ENCODE results near the gene PAPLN. TPM values are rescaled to one million over a fixed set of nuclear protein-coding genes. Genes with fewer than 3 reads are reported as not detected.

The PAPLN gene
- total and polyA plus RNA-seq, 9 of the 15 experiments (the other 6 are each of a cell fraction or from before 2014, with no cell fraction given) = 0.43 to 3.5 (median 1.7) TPM

- CTCF ChIA-PET (ENCODE audit: low intra/inter-chr PET ratio) = no interaction called here
- H4K20me1 ChIP-seq (replicated peaks; ENCODE audit: control insufficient read depth, insufficient read depth, low read length) = no peaks in the 10 kb centered on the region
- FAIRE-seq = no peak
- BruUV-seq (replicated peaks) = no TSS peak
- in situ Hi-C loops (cut with MboI) (no loop called here), intact Hi-C loops (cut with micrococcal nuclease) (no loop called here)
- no peaks in the 10 kb centered on the region for H3K9me1 ChIP-seq (ENCODE audit: control insufficient read depth, insufficient read depth, low read length)
- no peak for DNase-seq (ENCODE audit: extremely low read depth in 1 of 4, low spot score in 3 of 4)
- no peaks in the 10 kb centered on the region for H3K79me2 ChIP-seq (ENCODE audit: control insufficient read depth, insufficient read depth, low read length)
- no peak overlapping the region for H3K9ac ChIP-seq (ENCODE audit: insufficient read depth in 1 of 2, low read depth in 2 of 2, low read length in 2 of 2)
- H3K4me1 ChIP-seq (replicated peaks in 1 of 2; ENCODE audit: control insufficient read depth in 2 of 2, insufficient read depth in 2 of 2, low read length in 2 of 2) = no peaks in the 10 kb centered on the region
- no peaks in the 10 kb centered on the region for H3K27me3 ChIP-seq (ENCODE audit: control insufficient read depth in 2 of 2, insufficient read depth in 2 of 2, low read length in 2 of 2)
- no peak for TF ChIP-seq PREB (CRISPR knock-in tag; IDR thresholded peaks at IDR 0.05)
- TF ChIP-seq RB1 (IDR thresholded peaks at IDR 0.05; ENCODE audit: low read depth) = no peak
- TF ChIP-seq CREB5 (CRISPR knock-in tag; IDR thresholded peaks at IDR 0.05) = no peak
- TF ChIP-seq POLR2G (IDR thresholded peaks at IDR 0.05; ENCODE audit: low read depth, low read length) = no peak
- no peak for TF ChIP-seq KLF6 (CRISPR knock-in tag; IDR thresholded peaks at IDR 0.05; ENCODE audit: borderline replicate concordance)
- no peak for TF ChIP-seq CBX8 (IDR thresholded peaks at IDR 0.05; ENCODE audit: borderline replicate concordance, extremely low read depth, low read depth, low read length, poor library complexity, severe bottlenecking)
- no peak for TF ChIP-seq KAT2B (IDR thresholded peaks at IDR 0.05; ENCODE audit: low read depth, low read length)
- no peak for TF ChIP-seq PATZ1 (CRISPR knock-in tag; IDR thresholded peaks at IDR 0.05; ENCODE audit: borderline replicate concordance)
- TF ChIP-seq CAMTA2 (CRISPR knock-in tag; conservative IDR thresholded peaks at IDR 0.05) = no peak
- no peak for TF ChIP-seq ZNF583 (CRISPR knock-in tag; IDR thresholded peaks at IDR 0.05)
- TF ChIP-seq RBFOX2 (IDR thresholded peaks at IDR 0.05; ENCODE audit: low read depth, low read length) = no peak
- TF ChIP-seq BCOR (IDR thresholded peaks at IDR 0.05) = no peak
- no peak for TF ChIP-seq THRA (IDR thresholded peaks at IDR 0.05)
- ATAC-seq = no peak
- 95% methylated on average over 2 of the region's 2 CpGs for WGBS (ENCODE audit: insufficient coverage, low coverage, missing lambda C conversion rate)
- no peak overlapping the region for H3K4me3 ChIP-seq
- POLR2A ChIA-PET = no interaction called here
- H3K27ac ChIP-seq (ENCODE audit: extremely low read depth, low read depth, low read length) = no peak overlapping the region
- H3K4me2 ChIP-seq (ENCODE audit: insufficient read depth, low read length) = no peak overlapping the region
- no peaks in the 10 kb centered on the region; the same call in 1 of the 2 replicates for H3K9me3 ChIP-seq (replicated peaks; ENCODE audit: control insufficient read depth, insufficient read depth, low read depth, low read length)
- H2AFZ ChIP-seq (ENCODE audit: low read depth, low read length) = no peak overlapping the region
- peaks cover 31% of the 10 kb centered on the region; the same call in 2 of the 3 replicates for H3K36me3 ChIP-seq (ENCODE audit: control insufficient read depth, insufficient read depth, low read length)
Observed at GRCh38 chr14:73207615-73208014, 29.7 kb upstream of the PAPLN start.
